Neural crest cell (in vitro differentiated cells): ENCODE data around the gene ZBTB20. TPM values are rescaled to one million over a fixed set of nuclear protein-coding genes. Genes with fewer than 3 reads are reported as not detected.

Experiments used
- DNase-seq: peaks from one replicate; pipeline ENCODE4 v3.0.0; 2021; ENCODE audit warnings: low read depth, mixed read lengths, low spot score
- H3K27ac Mint-ChIP-seq: one replicate; pipeline ENCODE4 v1.8.0; 2021; ENCODE audit warnings: mild to moderate bottlenecking, mixed read lengths; ENCODE audit not compliant: unreplicated experiment
- H3K27me3 Mint-ChIP-seq: 2 replicates; pipeline ENCODE4 v1.8.0; 2021; ENCODE audit warnings: low read depth, mild to moderate bottlenecking, mixed read lengths
- H3K36me3 Mint-ChIP-seq: 2 replicates; pipeline ENCODE4 v1.8.0; 2021; ENCODE audit warnings: low read depth, mild to moderate bottlenecking, mixed read lengths
- H3K4me1 Mint-ChIP-seq: 2 replicates; pipeline ENCODE4 v1.8.0; 2021; ENCODE audit warnings: mixed read lengths
- H3K4me3 Mint-ChIP-seq: one replicate; pipeline ENCODE4 v1.8.0; 2021; ENCODE audit warnings: mild to moderate bottlenecking, mixed read lengths
- H3K9me3 Mint-ChIP-seq: 2 replicates; pipeline ENCODE4 v1.8.0; 2021; ENCODE audit warnings: mixed read lengths
- total RNA-seq: library from RNA; stranded (reverse); gene quantifications from 2 replicates; pipeline ENCODE4 v1.2.1, GENCODE V29; 2021
- TF ChIP-seq, protein P1 (sequence below): fragments of 200-600 bp; sonication (generic); conservative IDR thresholded peaks from 2 replicates; pipeline ENCODE4 v1.5.0; 2021; ENCODE audit warnings: antibody characterized with exemption, mild to moderate bottlenecking

ZBTB20 gene
- total RNA-seq, 1 donor from 2014 or later, result 12.4 TPM

DNA sequence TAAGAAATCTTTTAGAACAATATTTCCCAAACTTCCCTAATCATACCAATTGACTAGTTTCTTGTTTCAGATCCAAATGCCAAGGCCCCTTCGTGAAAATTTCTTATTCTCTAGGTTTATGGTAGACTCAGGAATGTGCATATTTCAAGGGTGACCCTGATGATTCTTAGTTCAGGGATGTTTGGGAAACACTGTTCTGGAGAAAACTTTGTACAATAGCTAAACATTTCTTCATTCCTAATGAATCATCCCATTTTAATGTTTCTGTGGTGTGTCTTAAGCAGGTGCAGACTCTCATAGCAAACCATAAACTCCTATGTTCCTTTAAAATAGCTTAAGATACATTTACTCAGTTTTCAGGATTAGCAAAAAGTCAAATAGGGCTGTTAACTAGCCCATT is 538.8 kb downstream of the ZBTB20 start:
- Mint-ChIP-seq H3K27me3 (no peaks in the 10 kb centered on the region), H3K36me3 (no peaks in the 10 kb centered on the region), H3K4me3 (no peak overlapping the region), H3K4me1 (peaks cover 5% of the 10 kb centered on the region), H3K9me3 (no peaks in the 10 kb centered on the region), H3K27ac (no peak overlapping the region)
- DNase-seq, result no peak
- TF ChIP-seq, protein P1, sequence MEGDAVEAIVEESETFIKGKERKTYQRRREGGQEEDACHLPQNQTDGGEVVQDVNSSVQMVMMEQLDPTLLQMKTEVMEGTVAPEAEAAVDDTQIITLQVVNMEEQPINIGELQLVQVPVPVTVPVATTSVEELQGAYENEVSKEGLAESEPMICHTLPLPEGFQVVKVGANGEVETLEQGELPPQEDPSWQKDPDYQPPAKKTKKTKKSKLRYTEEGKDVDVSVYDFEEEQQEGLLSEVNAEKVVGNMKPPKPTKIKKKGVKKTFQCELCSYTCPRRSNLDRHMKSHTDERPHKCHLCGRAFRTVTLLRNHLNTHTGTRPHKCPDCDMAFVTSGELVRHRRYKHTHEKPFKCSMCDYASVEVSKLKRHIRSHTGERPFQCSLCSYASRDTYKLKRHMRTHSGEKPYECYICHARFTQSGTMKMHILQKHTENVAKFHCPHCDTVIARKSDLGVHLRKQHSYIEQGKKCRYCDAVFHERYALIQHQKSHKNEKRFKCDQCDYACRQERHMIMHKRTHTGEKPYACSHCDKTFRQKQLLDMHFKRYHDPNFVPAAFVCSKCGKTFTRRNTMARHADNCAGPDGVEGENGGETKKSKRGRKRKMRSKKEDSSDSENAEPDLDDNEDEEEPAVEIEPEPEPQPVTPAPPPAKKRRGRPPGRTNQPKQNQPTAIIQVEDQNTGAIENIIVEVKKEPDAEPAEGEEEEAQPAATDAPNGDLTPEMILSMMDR, result no peak

GRCh38 chr3:114606336-114606735 is 540.8 kb downstream of the ZBTB20 start:
- Mint-ChIP-seq H3K36me3 (no peaks in the 10 kb centered on the region), H3K4me3 (no peak overlapping the region), H3K27ac (no peak overlapping the region), H3K4me1 (peaks cover 5% of the 10 kb centered on the region), H3K27me3 (no peaks in the 10 kb centered on the region), H3K9me3 (no peaks in the 10 kb centered on the region)
- no peak for DNase-seq
- TF ChIP-seq, protein P1, result no peak

- H3K4me1 Mint-ChIP-seq, result peaks cover 14% of the 10 kb centered on the region
- DNase-seq, result no peak
These were observed 546.5 kb downstream of the ZBTB20 start for GRCh38 chr3:114600571-114600970.

GRCh38 chr3:114597871-114598270 is 549.2 kb downstream of the ZBTB20 start:
- peaks cover 14% of the 10 kb centered on the region for H3K4me1 Mint-ChIP-seq
- H3K9me3 Mint-ChIP-seq, result peaks cover 3% of the 10 kb centered on the region
- no peak for DNase-seq
- no peak overlapping the region for H3K27ac Mint-ChIP-seq
- no peaks in the 10 kb centered on the region for H3K36me3 Mint-ChIP-seq
- TF ChIP-seq, protein P1, result no peak
- H3K4me3 Mint-ChIP-seq, result no peak overlapping the region
- H3K27me3 Mint-ChIP-seq, result no peaks in the 10 kb centered on the region

More at GRCh38 chr3:114600571-114600970, 546.5 kb downstream of the ZBTB20 start:
- Mint-ChIP-seq H3K4me3 (no peak overlapping the region), H3K27ac (no peak overlapping the region), H3K27me3 (no peaks in the 10 kb centered on the region), H3K9me3 (no peaks in the 10 kb centered on the region), H3K36me3 (no peaks in the 10 kb centered on the region)
- TF ChIP-seq, protein P1, result no peak

DNA sequence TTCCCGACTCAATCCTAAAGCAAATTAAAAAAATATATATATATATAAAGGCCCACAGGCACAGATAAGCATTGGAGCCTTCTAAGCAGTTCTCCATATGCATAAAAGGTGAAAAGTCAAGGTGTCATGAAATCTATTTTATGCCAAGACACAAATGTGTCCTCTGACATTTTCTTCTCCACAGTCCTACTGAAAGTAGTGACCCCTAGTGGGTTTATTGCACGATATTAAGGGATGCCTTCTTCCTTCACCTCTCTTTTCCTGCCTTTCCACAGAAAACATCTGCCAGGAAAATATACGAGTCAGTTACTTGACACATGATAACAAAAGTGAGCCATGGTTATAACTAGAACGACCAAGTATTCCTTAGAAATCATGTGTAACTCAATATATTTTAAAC is 550.1 kb downstream of the ZBTB20 start:
- Mint-ChIP-seq H3K27ac (no peak overlapping the region), H3K4me3 (no peak overlapping the region), H3K4me1 (peaks cover 14% of the 10 kb centered on the region), H3K9me3 (peaks cover 3% of the 10 kb centered on the region), H3K36me3 (no peaks in the 10 kb centered on the region), H3K27me3 (no peaks in the 10 kb centered on the region)
- TF ChIP-seq, protein P1, result no peak
- no peak for DNase-seq

- H3K27me3 Mint-ChIP-seq, result no peaks in the 10 kb centered on the region
- no peaks in the 10 kb centered on the region for H3K36me3 Mint-ChIP-seq
- peaks cover 14% of the 10 kb centered on the region for H3K4me1 Mint-ChIP-seq
- DNase-seq, result no peak
- peaks cover 3% of the 10 kb centered on the region for H3K9me3 Mint-ChIP-seq
- TF ChIP-seq, protein P1, result no peak
- no peak overlapping the region for H3K4me3 Mint-ChIP-seq
- H3K27ac Mint-ChIP-seq, result no peak overlapping the region
These were observed 550.9 kb downstream of the ZBTB20 start for GRCh38 chr3:114596147-114596546.
